GM23338 (cell line): Measurements from ENCODE around the gene MET. TPM values are rescaled to one million over a fixed set of nuclear protein-coding genes. Genes with fewer than 3 reads are reported as not detected.

ENCODE experiments used
- ATAC-seq: fragments of 200-7000 bp; cut with Tn5 transposase; 3 replicates; pipeline ENCODE4 v1.9.1; 2020
- DNase-seq: peaks from one replicate; pipeline ENCODE4 v3.0.0-alpha.2; 2015; ENCODE audit warnings: low spot score
- H2AFZ ChIP-seq: fragments of 200-600 bp; sonication (generic); 2 replicates; pipeline ENCODE4 v1.8.0; 2016; ENCODE audit warnings: antibody characterized with exemption, mild to moderate bottlenecking, moderate library complexity
- H3F3A ChIP-seq: fragments of 200-600 bp; sonication (generic); replicated peaks from 2 replicates; pipeline ENCODE4 v1.8.0; 2017; ENCODE audit warnings: antibody characterized with exemption, mixed run types, low read depth
- H3K27ac ChIP-seq: fragments of 200-600 bp; sonication (generic); 2 replicates; pipeline ENCODE4 v1.6.1; 2016; ENCODE audit warnings: low read depth
- H3K27me3 ChIP-seq: fragments of 200-600 bp; sonication (generic); 2 replicates; pipeline ENCODE4 v1.8.0; 2016; ENCODE audit warnings: mild to moderate bottlenecking, mixed run types, moderate library complexity; ENCODE audit not compliant: insufficient read depth
- H3K36me3 ChIP-seq: fragments of 200-600 bp; sonication (generic); 2 replicates; pipeline ENCODE4 v1.8.0; 2016; ENCODE audit warnings: mild to moderate bottlenecking; ENCODE audit not compliant: insufficient read depth
- H3K4me1 ChIP-seq: fragments of 200-600 bp; sonication (generic); 2 replicates; pipeline ENCODE4 v1.8.0; 2016; ENCODE audit warnings: mild to moderate bottlenecking, moderate library complexity; ENCODE audit not compliant: insufficient read depth
- H3K4me2 ChIP-seq: fragments of 200-600 bp; sonication (generic); 2 replicates; pipeline ENCODE4 v1.7.1; 2017; ENCODE audit warnings: mixed run types
- H3K4me3 ChIP-seq: fragments of 200-600 bp; sonication (generic); 2 replicates; pipeline ENCODE4 v1.6.1; 2016; ENCODE audit warnings: mixed run types
- H3K79me2 ChIP-seq: fragments of 200-600 bp; sonication (generic); replicated peaks from 2 replicates; pipeline ENCODE4 v1.8.0; 2017; ENCODE audit warnings: mild to moderate bottlenecking; ENCODE audit not compliant: insufficient read depth
- H3K9me2 ChIP-seq: fragments of 200-600 bp; sonication (generic); 2 replicates; pipeline ENCODE4 v1.8.0; 2017; ENCODE audit not compliant: insufficient read depth
- H4K20me1 ChIP-seq: fragments of 200-600 bp; sonication (generic); replicated peaks from 2 replicates; pipeline ENCODE4 v1.8.0; 2017; ENCODE audit warnings: mild to moderate bottlenecking; ENCODE audit not compliant: insufficient read depth
- H3K27ac Mint-ChIP-seq: 2 replicates; pipeline ENCODE4 v1.8.0; 2020; ENCODE audit warnings: inconsistent platforms, mild to moderate bottlenecking, moderate library complexity, mixed read lengths
- H3K27me3 Mint-ChIP-seq: 3 replicates; pipeline ENCODE4 v1.8.0; 2022; ENCODE audit warnings: low read depth, mild to moderate bottlenecking, moderate library complexity, mixed read lengths, inconsistent platforms; ENCODE audit not compliant: insufficient read depth, poor library complexity
- H3K36me3 Mint-ChIP-seq: 3 replicates; pipeline ENCODE4 v1.8.0; 2021; ENCODE audit warnings: low read depth, mild to moderate bottlenecking, inconsistent platforms, moderate library complexity, mixed read lengths
- H3K4me1 Mint-ChIP-seq: 3 replicates; pipeline ENCODE4 v1.8.0; 2020; ENCODE audit warnings: mild to moderate bottlenecking, inconsistent platforms, mixed read lengths
- H3K4me3 Mint-ChIP-seq: 3 replicates; pipeline ENCODE4 v1.8.0; 2021; ENCODE audit warnings: moderate library complexity, mild to moderate bottlenecking, inconsistent platforms, mixed read lengths
- H3K9me3 Mint-ChIP-seq: 3 replicates; pipeline ENCODE4 v1.8.0; 2020; ENCODE audit warnings: moderate library complexity, mild to moderate bottlenecking, inconsistent platforms, mixed read lengths
- CREB1 ChIP-seq: fragments of 250-450 bp; sonication (Bioruptor Pico); IDR thresholded peaks from 2 replicates; pipeline ENCODE4 v1.5.0; 2020; ENCODE audit warnings: low read depth, mild to moderate bottlenecking, moderate library complexity
- CTCF ChIP-seq, 2 experiments: fragments of 200-600 bp in 1 of 2; sonication (generic) in 1 of 2; conservative IDR thresholded peaks; 2 replicates each; pipeline versions ENCODE4 v1.5.1 to v1.6.1; 2016 to 2017; ENCODE audit warnings: antibody characterized with exemption in 2 of 2, low read depth in 2 of 2, mild to moderate bottlenecking in 2 of 2, moderate library complexity in 1 of 2
- EZH2 ChIP-seq: fragments of 200-600 bp; sonication (generic); IDR thresholded peaks from one replicate; pipeline ENCODE4 v1.8.0; 2017; ENCODE audit warnings: antibody characterized with exemption, mild to moderate bottlenecking, low read depth; ENCODE audit not compliant: unreplicated experiment
- EZH2phosphoT487 ChIP-seq: fragments of 200-600 bp; sonication (generic); IDR thresholded peaks from one replicate; pipeline ENCODE4 v1.8.1; 2018; ENCODE audit warnings: antibody characterized with exemption; ENCODE audit not compliant: unreplicated experiment
- JUNB ChIP-seq: IDR thresholded peaks from one replicate; pipeline ENCODE4 v1.6.1; 2016; ENCODE audit warnings: antibody characterized with exemption; ENCODE audit not compliant: unreplicated experiment
- NANOG ChIP-seq: IDR thresholded peaks from 2 replicates; pipeline ENCODE4 v1.6.1; 2016; ENCODE audit warnings: antibody characterized with exemption, borderline replicate concordance
- POLR2AphosphoS5 ChIP-seq: IDR thresholded peaks from 2 replicates; pipeline ENCODE4 v1.6.1; 2016; ENCODE audit warnings: antibody characterized with exemption, low read depth
- REST ChIP-seq: IDR thresholded peaks from one replicate; pipeline ENCODE4 v1.6.1; 2018; ENCODE audit warnings: antibody characterized with exemption; ENCODE audit not compliant: unreplicated experiment
- STAT1 ChIP-seq: IDR thresholded peaks from one replicate; pipeline ENCODE4 v1.6.1; 2016; ENCODE audit warnings: antibody characterized with exemption; ENCODE audit not compliant: unreplicated experiment
- ZNF114 ChIP-seq: fragments of 250-450 bp; sonication (Bioruptor Pico); IDR thresholded peaks from 2 replicates; pipeline ENCODE4 v1.5.0; 2020; ENCODE audit warnings: mild to moderate bottlenecking, moderate library complexity
- ZNF331 ChIP-seq: fragments of 250-450 bp; sonication (Bioruptor Pico); IDR thresholded peaks from 2 replicates; pipeline ENCODE4 v1.5.0; 2020; ENCODE audit warnings: low read depth, mild to moderate bottlenecking, moderate library complexity
- ZNF462 ChIP-seq: fragments of 250-450 bp; sonication (Bioruptor Pico); IDR thresholded peaks from 2 replicates; pipeline ENCODE4 v1.5.0; 2020; ENCODE audit warnings: mild to moderate bottlenecking, moderate library complexity
- polyA plus RNA-seq: library from polyadenylated mRNA; unstranded; fragments of >200 nt; fragmentation: Nextera tagmentation; extraction: Ambion mirVana; gene quantifications from 2 replicates; pipeline ENCODE4 v1.2.1, GENCODE V29; 2016
- total RNA-seq: library from RNA; depleted of rRNA; stranded (reverse); fragments of >200 nt; shearing (Covaris generic); gene quantifications from 2 replicates; pipeline ENCODE4 v1.2.3, GENCODE V29; 2014
- TF ChIP-seq, protein P1 (sequence below): IDR thresholded peaks from 2 replicates; pipeline ENCODE4 v1.6.1; 2016; ENCODE audit warnings: antibody characterized with exemption

The MET gene
- total and polyA plus RNA-seq, 2 experiments from 2014 or later, result 4.8 to 23.1 TPM

DNA sequence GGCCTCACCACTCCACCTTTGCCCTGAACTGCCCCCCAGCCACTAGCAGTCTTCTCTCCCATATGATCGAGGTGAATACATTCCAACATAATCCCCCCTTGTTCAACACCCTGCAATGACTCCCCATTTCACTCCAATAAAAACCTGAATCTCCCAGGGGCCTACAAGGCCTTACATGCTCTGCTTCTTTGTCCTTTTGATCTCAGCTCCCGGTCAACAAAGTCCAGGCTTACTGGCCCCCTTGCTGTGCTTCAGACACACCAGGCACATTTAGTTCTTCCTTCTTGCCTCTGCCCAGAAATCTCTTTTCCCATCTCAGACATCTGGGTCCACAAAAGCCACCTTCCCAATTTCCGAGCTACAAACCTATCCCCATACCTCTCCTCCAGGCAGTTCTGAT, 14.0 kb downstream of the MET start:
- H4K20me1 ChIP-seq, result no peaks in the 10 kb centered on the region
- Mint-ChIP-seq H3K27me3 (no peaks in the 10 kb centered on the region), H3K36me3 (no peaks in the 10 kb centered on the region)

More for the DNA sequence above, 14.0 kb downstream of the MET start:
- Histone ChIP-seq H3K4me2 (no peak overlapping the region), H3K36me3 (no peaks in the 10 kb centered on the region), H3F3A (no peaks in the 10 kb centered on the region), H2AFZ (no peak overlapping the region), H3K9me2 (no peaks in the 10 kb centered on the region), H3K4me1 (peaks cover 42% of the 10 kb centered on the region), H3K79me2 (no peaks in the 10 kb centered on the region), H3K27ac (no peak overlapping the region), H3K27me3 (no peaks in the 10 kb centered on the region), H3K4me3 (no peak overlapping the region)
- ATAC-seq (no peak), DNase-seq (no peak)
- Mint-ChIP-seq H3K9me3 (no peaks in the 10 kb centered on the region), H3K4me1 (peaks cover 32% of the 10 kb centered on the region), H3K27ac (no peak overlapping the region), H3K4me3 (no peak overlapping the region)
- TF ChIP-seq EZH2 (no peak), ZNF462 (CRISPR knock-in tag) (no peak), NANOG (no peak), POLR2AphosphoS5 (no peak), JUNB (no peak), ZNF331 (CRISPR knock-in tag) (no peak), CREB1 (CRISPR knock-in tag) (no peak), REST (no peak), STAT1 (no peak), ZNF114 (no peak), EZH2phosphoT487 (no peak), CTCF (conservative IDR thresholded peaks at IDR 0.05; ENCODE audit: low read depth in 2 of 2) (no peak)
- TF ChIP-seq, protein P1, sequence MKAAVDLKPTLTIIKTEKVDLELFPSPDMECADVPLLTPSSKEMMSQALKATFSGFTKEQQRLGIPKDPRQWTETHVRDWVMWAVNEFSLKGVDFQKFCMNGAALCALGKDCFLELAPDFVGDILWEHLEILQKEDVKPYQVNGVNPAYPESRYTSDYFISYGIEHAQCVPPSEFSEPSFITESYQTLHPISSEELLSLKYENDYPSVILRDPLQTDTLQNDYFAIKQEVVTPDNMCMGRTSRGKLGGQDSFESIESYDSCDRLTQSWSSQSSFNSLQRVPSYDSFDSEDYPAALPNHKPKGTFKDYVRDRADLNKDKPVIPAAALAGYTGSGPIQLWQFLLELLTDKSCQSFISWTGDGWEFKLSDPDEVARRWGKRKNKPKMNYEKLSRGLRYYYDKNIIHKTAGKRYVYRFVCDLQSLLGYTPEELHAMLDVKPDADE, result no peak
